22Rv1 (cell line): ENCODE results near the gene VARS2.

Experiments used
- CTCF ChIP-seq: fragments of 450-650 bp; IDR thresholded peaks from 2 replicates; pipeline ENCODE4 v1.5.1; 2017; ENCODE audit warnings: mild to moderate bottlenecking
- ZFX ChIP-seq: fragments of 450-650 bp; IDR thresholded peaks from 2 replicates; pipeline ENCODE4 v1.6.1; 2017; ENCODE audit warnings: antibody characterized with exemption, borderline replicate concordance

DNA sequence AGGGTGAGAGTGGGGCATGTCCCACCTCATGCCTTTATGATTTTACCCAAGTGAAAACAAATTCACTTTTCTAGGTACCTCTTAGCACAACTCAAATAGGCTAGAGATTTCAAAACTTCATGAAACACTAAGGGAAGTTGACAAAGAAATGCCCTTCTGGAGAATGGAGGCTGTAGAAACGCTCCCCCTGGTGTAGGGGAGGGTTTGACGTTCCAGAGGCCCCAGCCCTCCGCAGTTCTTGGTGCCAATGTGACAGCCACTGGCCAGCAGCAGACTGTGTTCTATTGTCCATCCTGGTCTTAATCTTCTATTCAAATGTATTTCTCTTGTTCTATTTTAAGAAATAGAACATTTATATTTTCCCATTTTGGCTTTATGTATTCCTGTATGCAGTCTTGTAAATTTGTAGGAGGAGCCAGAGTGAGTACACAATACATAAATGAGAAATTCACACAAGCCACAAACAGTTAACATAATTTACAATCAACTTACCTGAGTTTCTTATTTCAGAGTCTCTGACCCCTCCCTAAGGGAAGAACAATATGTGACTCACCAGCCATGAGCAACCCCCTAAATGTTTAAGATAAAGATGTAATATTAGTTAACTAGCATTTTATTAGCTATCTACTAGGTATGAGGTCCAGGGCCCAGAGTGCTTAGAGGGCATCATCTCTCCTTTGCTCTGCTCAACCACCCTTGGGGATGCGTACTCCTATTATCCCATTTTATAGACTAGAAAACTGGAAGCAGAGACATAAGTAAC, 60.6 kb downstream of the VARS2 start:
- TF ChIP-seq CTCF (no peak), ZFX (no peak)
